Gastroesophageal sphincter (tissue), 4 donors: ENCODE measurements around the gene ZNF282. TPM values are rescaled to one million over a fixed set of nuclear protein-coding genes. Genes with fewer than 3 reads are reported as not detected.

Experiments
- ATAC-seq: fragments of 150-250 bp; one replicate; pipeline ENCODE4 v1.9.1; 2016; ENCODE audit warnings: mild to moderate bottlenecking, moderate library complexity
- H3K27ac ChIP-seq, 4 donors: fragments of 200-600 bp; sonication (generic) in 3 of 4; 1 replicate in 3 of 4; 2 replicates in 1 of 4; pipeline ENCODE4 v1.5.1; 2016 to 2019
- H3K27me3 ChIP-seq: fragments of 200-600 bp; sonication (generic); one replicate; pipeline ENCODE4 v1.5.1; 2019
- H3K36me3 ChIP-seq, 2 donors: fragments of 200-600 bp; sonication (generic); one replicate each; pipeline ENCODE4 v1.5.1; 2019; ENCODE audit warnings: control low read depth in 1 of 2
- H3K4me1 ChIP-seq, 3 donors: fragments of 200-600 bp; sonication (generic); 1 replicate in 2 of 3; 2 replicates in 1 of 3; pipeline ENCODE4 v1.5.1; 2016 to 2019; ENCODE audit warnings: control low read depth in 2 of 3
- H3K4me3 ChIP-seq, 2 donors: fragments of 200-600 bp; sonication (generic); one replicate each; pipeline ENCODE4 v1.5.1; 2019; ENCODE audit warnings: mild to moderate bottlenecking in 1 of 2, moderate library complexity in 1 of 2
- H3K9me3 ChIP-seq, 3 donors: fragments of 200-600 bp; sonication (generic); one replicate each; pipeline ENCODE4 v1.5.1; 2017 to 2019; ENCODE audit warnings: control low read depth in 2 of 3
- CTCF ChIP-seq, 4 experiments: fragments of 200-600 bp in 2 of 4; fragments of 450-650 bp in 2 of 4; sonication (generic) in 1 of 4; IDR thresholded peaks; one replicate each; pipeline ENCODE4 v1.5.1; 2017 to 2019; ENCODE audit warnings: antibody characterized with exemption in 4 of 4, mild to moderate bottlenecking in 2 of 4, moderate library complexity in 2 of 4
- EP300 ChIP-seq: sonication (generic); formaldehyde crosslinking; IDR thresholded peaks from one replicate; pipeline ENCODE4 v1.6.1; 2017; ENCODE audit warnings: antibody characterized with exemption, mild to moderate bottlenecking
- POLR2A ChIP-seq, 2 donors: fragments of 450-650 bp; IDR thresholded peaks; one replicate each; pipeline ENCODE4 v1.6.1; 2017; ENCODE audit warnings: antibody characterized with exemption in 2 of 2, mild to moderate bottlenecking in 2 of 2, moderate library complexity in 1 of 2
- POLR2AphosphoS5 ChIP-seq: sonication (generic); formaldehyde crosslinking; IDR thresholded peaks from one replicate; pipeline ENCODE4 v1.6.1; 2017; ENCODE audit warnings: antibody characterized with exemption
- WGBS, 2 donors: methylation state at CpG; one replicate each; pipeline ENCODE4 v1.1.5; 2018; ENCODE audit warnings: low coverage in 1 of 2; 5-methylcytosine and 5-hydroxymethylcytosine counted together
- total RNA-seq, 4 donors: library from RNA; depleted of rRNA; stranded (reverse); fragments of >200 nt; gene quantifications; one replicate each; pipeline ENCODE4 v1.1.0, GENCODE V29; 2016

The ZNF282 gene
- total RNA-seq, 4 donors from 2014 or later: 15.9 to 26.3 (median 18.7) TPM

- peaks cover 0 to 53% of the 10 kb centered on the region in 2 donors for H3K36me3 ChIP-seq
- H3K9me3 ChIP-seq: no peaks in the 10 kb centered on the region
- TF ChIP-seq POLR2A (IDR thresholded peaks at IDR 0.05) (no peak), EP300 (no peak), POLR2AphosphoS5 (no peak), CTCF (IDR thresholded peaks at IDR 0.05) (no peak)
- no peak overlapping the region for H3K4me3 ChIP-seq
- ATAC-seq: no peak
- peaks cover 0 to 38% (median 12%) of the 10 kb centered on the region in 3 donors for H3K4me1 ChIP-seq
- no peaks in the 10 kb centered on the region for H3K27me3 ChIP-seq
- H3K27ac ChIP-seq: no peak overlapping the region
- 64 to 85% methylated on average over 2 to 9 of the region's 22 CpGs for WGBS, 2 donors
These were observed 2.9 kb downstream of the ZNF282 start for GRCh38 chr7:149198161-149198816.

- no peaks in the 10 kb centered on the region for H3K27me3 ChIP-seq
- 79 to 83% methylated on average over 3 to 6 of the region's 6 CpGs for WGBS, 2 donors
These were observed 4.1 kb downstream of the ZNF282 start for GRCh38 chr7:149199234-149199995.

GRCh38 chr7:149202831-149203231 is 7.5 kb downstream of the ZNF282 start:
- Histone ChIP-seq H3K9me3 (no peaks in the 10 kb centered on the region), H3K4me1 (peaks cover 0 to 15% (median 0%) of the 10 kb centered on the region in 3 donors), H3K27me3 (no peaks in the 10 kb centered on the region), H3K27ac (no peak overlapping the region), H3K36me3 (peaks cover 0 to 99% of the 10 kb centered on the region in 2 donors), H3K4me3 (no peak overlapping the region)
- ATAC-seq: no peak
- 83 to 91% methylated on average over 4 of the region's 6 CpGs for WGBS, 2 donors
- TF ChIP-seq POLR2A (IDR thresholded peaks at IDR 0.05) (no peak), EP300 (no peak), POLR2AphosphoS5 (no peak), CTCF (IDR thresholded peaks at IDR 0.05) (no peak)

More at GRCh38 chr7:149199234-149199995, 4.1 kb downstream of the ZNF282 start:
- H3K4me1 ChIP-seq: peaks cover 0 to 39% (median 12%) of the 10 kb centered on the region in 3 donors
- H3K4me3 ChIP-seq: no peak overlapping the region
- no peak overlapping the region for H3K27ac ChIP-seq
- ATAC-seq: no peak
- TF ChIP-seq POLR2AphosphoS5: no peak
- TF ChIP-seq POLR2A (IDR thresholded peaks at IDR 0.05): no peak
- TF ChIP-seq EP300: no peak
- TF ChIP-seq CTCF (IDR thresholded peaks at IDR 0.05): no peak
- peaks cover 0 to 65% of the 10 kb centered on the region in 2 donors for H3K36me3 ChIP-seq
- no peaks in the 10 kb centered on the region for H3K9me3 ChIP-seq

GRCh38 chr7:149205690-149206381 is 10.5 kb downstream of the ZNF282 start:
- TF ChIP-seq POLR2AphosphoS5: no peak
- TF ChIP-seq POLR2A (IDR thresholded peaks at IDR 0.05): no peak
- TF ChIP-seq CTCF (IDR thresholded peaks at IDR 0.05): no peak
- TF ChIP-seq EP300: no peak
- no peaks in the 10 kb centered on the region for H3K9me3 ChIP-seq
- peaks cover 0 to 100% of the 10 kb centered on the region in 2 donors for H3K36me3 ChIP-seq
- H3K4me1 ChIP-seq: peaks cover 0 to 7% (median 0%) of the 10 kb centered on the region in 3 donors
- H3K4me3 ChIP-seq: no peak overlapping the region
- 76 to 80% methylated on average over 14 to 18 of the region's 18 CpGs for WGBS, 2 donors
- no peak for ATAC-seq
- no peaks in the 10 kb centered on the region for H3K27me3 ChIP-seq
- no peak overlapping the region for H3K27ac ChIP-seq
